ENCODE results near the gene EFCAB7.
A peak's percentile ranks its signal among the peaks of the same experiment; 100 is the strongest.

Gene EFCAB7, protein sequence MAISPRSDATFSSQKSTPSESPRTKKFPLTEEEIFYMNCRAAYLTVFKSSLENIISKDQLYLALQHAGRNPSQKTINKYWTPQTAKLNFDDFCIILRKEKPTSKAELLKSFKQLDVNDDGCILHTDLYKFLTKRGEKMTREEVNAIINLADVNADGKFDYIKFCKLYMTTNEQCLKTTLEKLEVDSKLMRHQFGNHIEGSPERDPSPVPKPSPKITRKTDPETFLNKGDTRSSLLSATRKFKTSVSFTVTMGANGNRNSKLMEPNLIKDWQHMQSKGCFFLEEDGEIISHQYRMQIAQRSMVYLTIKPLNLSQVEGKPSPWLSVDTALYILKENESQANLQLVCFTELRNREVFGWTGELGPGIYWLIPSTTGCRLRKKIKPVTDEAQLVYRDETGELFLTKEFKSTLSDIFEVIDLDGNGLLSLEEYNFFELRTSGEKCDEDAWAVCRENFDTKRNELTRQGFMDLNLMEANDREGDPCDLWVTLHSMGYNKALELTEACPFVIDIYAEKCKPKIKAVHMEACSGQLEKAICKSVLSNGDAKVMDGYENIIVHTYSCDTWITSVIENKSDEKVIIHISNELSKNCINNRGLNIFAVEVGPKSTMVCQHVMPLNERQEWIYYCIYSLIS

DNA sequence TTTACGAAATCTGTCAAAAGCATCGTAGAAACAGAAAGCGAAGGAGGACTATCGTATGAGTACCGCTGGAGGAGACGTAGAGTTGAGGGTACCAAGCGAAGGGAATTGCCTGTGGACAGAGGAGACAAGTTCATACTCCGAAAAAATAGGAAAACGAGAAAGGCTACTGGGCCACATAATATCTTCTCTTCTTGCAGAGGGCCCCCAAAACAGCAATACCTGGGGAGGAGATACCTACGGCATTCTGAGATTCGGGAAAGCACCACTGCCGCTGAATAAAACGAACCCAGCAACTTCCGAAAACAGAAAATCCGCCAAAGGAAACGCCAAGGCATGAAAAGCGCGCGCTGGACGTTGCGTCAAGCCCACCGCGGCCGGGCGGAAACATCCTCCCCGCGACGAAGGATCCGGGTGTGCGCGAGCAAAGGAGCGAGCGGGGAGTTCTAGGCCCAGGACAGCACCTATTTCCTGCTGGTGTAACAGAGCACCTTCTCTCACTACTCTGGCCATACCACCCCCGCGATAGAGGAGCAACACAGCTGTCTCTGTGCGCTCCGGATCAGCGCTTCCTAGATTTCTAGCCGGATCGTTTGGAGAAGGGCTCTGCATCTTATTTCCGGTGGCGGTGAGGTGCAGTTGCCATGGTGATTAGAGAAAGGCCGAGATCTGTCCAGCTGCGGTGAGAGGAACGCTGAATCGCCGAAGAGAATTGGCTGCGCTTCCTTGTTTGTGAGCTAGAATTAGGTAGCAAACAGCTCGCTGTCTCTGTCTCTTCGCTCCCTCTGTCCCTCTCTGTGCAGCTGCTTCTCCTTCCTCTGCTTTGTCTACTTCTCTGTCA is at the start of gene EFCAB7, which contains the start of gene ITGB3BP:
TSS of gene EFCAB7 (plus strand) at position 635 of the 838 bp plus-strand sequence. CDS start 2,048 bp downstream, outside the sequence.
TSS of gene ITGB3BP (minus strand) at position 335 of the 838 bp plus-strand sequence. CDS start at position 243, 92 bp downstream.
- Mint-ChIP-seq H3K4me3 (peak within 1 kb of the TSS; percentile 92), H3K36me3 (ENCODE audit: insufficient read depth) (peaks cover 17% of the 10 kb centered on the region), H3K9me3 (no peaks in the 10 kb centered on the region), H3K27ac (ENCODE audit: low read depth) (peak within 1 kb of the TSS; percentile 94), H3K27me3 (no peaks in the 10 kb centered on the region), H3K4me1 (peaks cover 38% of the 10 kb centered on the region)
- DNase-seq (ENCODE audit: low spot score in 2 of 2) (peak; percentile 72 to 76), ATAC-seq (replicated peaks; ENCODE audit: extremely low read depth, poor library complexity, severe bottlenecking) (peak; percentile 75)

DNA sequence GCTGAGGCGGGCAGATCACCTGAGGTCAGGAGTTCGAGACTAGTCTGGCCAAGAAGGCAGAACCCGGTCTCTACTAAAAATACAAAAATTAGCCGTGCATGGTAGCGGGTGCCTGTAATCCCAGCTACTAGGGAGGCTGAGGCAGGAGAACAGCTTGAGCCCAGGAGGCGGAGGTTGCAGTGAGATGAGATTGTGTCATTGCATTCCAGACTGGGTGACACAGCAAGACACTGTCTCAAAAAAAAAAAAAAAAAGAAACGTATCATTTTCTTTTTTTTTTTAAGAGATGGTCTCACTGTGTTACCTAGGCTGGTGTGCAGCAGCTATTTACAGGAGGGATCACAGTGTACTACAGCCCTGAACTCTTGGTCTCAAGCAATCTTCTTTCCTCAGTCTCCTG is 47.6 kb upstream of the EFCAB7 start:
- Mint-ChIP-seq H3K4me1 (no peaks in the 10 kb centered on the region), H3K4me3 (no peak overlapping the region), H3K27me3 (no peaks in the 10 kb centered on the region), H3K36me3 (ENCODE audit: insufficient read depth) (peaks cover 3% of the 10 kb centered on the region), H3K9me3 (no peaks in the 10 kb centered on the region), H3K27ac (ENCODE audit: low read depth) (no peak overlapping the region)
- DNase-seq (ENCODE audit: low spot score in 2 of 2) (no peak), ATAC-seq (replicated peaks; ENCODE audit: extremely low read depth, poor library complexity, severe bottlenecking) (no peak)

DNA sequence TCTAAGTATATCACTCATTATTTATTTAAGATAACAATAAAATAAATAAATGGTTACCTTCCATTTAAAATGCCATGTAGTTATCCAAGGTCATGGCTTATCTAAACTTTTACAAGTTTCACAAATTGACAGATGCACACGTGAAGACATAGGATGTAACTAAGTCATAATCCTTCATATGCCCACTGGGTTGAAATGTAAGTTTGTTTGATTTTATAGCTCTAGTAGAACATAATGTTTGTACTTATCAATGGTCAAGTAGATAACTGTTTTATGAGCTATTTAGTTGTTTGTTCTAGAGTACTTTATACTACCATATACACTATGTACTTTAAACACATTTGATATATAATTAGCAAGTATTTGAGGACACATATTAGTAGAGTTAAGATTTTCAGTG is 43.3 kb upstream of the EFCAB7 start:
- Mint-ChIP-seq H3K9me3 (no peaks in the 10 kb centered on the region), H3K27ac (ENCODE audit: low read depth) (no peak overlapping the region), H3K27me3 (no peaks in the 10 kb centered on the region), H3K4me3 (no peak overlapping the region), H3K36me3 (ENCODE audit: insufficient read depth) (peaks cover 3% of the 10 kb centered on the region), H3K4me1 (no peaks in the 10 kb centered on the region)
- ATAC-seq (replicated peaks; ENCODE audit: extremely low read depth, poor library complexity, severe bottlenecking), result no peak
- DNase-seq (ENCODE audit: low spot score in 2 of 2), result no peak

DNA sequence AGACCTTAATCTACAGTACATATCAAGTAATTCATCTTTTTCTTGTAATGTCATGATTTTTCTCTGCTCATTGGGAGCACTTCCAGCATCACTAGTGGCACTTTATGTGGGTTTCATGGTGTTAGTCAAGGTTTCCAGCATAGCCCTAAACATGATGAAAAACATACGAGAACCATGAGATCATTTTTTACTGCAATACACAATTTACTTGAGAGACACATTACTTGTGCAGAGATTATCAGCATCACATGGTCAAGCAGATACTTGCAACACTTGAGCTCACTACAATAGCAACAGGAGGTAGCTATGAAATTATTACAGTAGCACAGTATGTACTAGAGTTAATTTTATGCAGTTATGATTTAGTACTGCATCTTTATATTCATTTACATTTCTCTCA is 36.7 kb upstream of the EFCAB7 start:
- Mint-ChIP-seq H3K9me3 (no peaks in the 10 kb centered on the region), H3K4me3 (no peak overlapping the region), H3K4me1 (no peaks in the 10 kb centered on the region), H3K27me3 (no peaks in the 10 kb centered on the region), H3K27ac (ENCODE audit: low read depth) (no peak overlapping the region), H3K36me3 (ENCODE audit: insufficient read depth) (no peaks in the 10 kb centered on the region)
- DNase-seq (ENCODE audit: low spot score in 2 of 2), result no peak
- ATAC-seq (replicated peaks; ENCODE audit: extremely low read depth, poor library complexity, severe bottlenecking), result no peak

DNA sequence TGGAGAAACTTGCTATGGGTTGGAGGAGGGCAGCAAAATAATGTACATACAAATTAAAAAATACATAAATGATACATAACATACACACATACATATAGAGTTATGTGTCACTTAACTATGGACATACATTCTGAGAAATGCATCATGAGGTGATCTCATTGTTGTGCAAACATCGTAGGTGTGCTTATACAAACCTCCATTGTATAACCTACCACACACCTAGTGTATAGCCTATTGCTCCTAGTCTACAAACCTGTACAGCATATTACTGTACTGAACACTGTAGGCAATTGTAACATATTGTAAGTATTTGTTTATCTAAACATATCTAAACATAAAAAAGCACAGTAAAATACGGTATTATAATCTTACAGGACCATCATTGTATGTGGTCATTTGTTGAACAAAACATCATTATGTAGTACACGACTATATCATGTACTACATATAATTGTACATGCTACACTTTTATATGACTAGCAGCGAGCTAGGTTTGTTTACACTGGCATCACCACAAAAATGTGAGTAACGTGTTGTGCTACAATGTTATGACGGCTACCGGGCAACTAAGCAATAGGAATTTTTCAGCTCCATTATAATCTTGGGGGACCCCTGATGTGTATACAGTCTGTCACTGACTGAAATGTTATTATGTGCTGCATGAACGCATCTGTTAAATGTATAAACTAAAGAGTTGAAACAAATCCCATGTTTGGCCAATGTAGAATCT is 35.8 kb upstream of the EFCAB7 start:
- no peak overlapping the region for H3K4me3 Mint-ChIP-seq
- H3K9me3 Mint-ChIP-seq, result no peaks in the 10 kb centered on the region
- peaks cover 2% of the 10 kb centered on the region for H3K4me1 Mint-ChIP-seq
- peaks cover under 1% of the 10 kb centered on the region for H3K36me3 Mint-ChIP-seq (ENCODE audit: insufficient read depth)
- no peaks in the 10 kb centered on the region for H3K27me3 Mint-ChIP-seq
- no peak overlapping the region for H3K27ac Mint-ChIP-seq (ENCODE audit: low read depth)
- no peak for ATAC-seq (replicated peaks; ENCODE audit: extremely low read depth, poor library complexity, severe bottlenecking)
- no peak for DNase-seq (ENCODE audit: low spot score in 2 of 2)

DNA sequence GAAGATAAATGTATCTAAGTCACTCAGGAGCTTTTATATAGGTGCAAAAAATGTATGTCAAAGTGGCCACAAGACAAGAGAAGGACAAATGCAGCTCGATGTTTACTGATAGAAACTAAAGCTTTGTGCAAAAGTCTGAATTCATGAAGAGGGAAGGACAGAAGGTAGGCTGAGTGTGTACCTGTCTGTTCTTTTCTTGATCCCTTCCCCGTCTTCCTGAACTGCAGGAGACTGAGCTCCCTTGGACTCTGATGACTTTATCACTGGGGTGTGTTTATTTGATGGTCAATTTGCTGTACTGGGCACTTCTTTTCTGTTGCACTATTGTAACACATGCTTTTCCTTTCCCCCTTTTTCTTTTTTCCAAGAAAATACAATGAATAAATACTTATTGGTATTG is 25.7 kb upstream of the EFCAB7 start:
- peaks cover 2% of the 10 kb centered on the region for H3K4me1 Mint-ChIP-seq
- ATAC-seq (replicated peaks; ENCODE audit: extremely low read depth, poor library complexity, severe bottlenecking), result no peak

DNA sequence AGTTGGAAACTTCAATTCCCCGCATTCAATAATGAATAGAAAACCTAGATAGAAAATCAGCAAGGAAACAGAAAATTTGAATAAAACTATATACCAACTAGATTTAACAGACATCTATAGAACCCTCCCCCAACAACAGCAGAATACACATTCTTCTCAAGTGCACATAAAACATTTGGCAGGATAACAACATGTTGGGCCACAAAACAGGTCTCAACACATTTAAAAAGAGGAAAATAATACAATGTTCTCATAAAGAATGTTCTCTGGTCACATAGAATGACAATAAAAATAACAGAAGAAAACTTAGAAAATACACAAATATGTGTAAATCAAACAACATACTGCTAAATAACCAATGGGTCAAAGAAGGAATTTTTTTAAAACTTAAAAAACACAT is 25.2 kb upstream of the EFCAB7 start:
- no peaks in the 10 kb centered on the region for H3K9me3 Mint-ChIP-seq

More for the DNA sequence above, 25.7 kb upstream of the EFCAB7 start:
- Mint-ChIP-seq H3K9me3 (no peaks in the 10 kb centered on the region), H3K27me3 (no peaks in the 10 kb centered on the region), H3K27ac (ENCODE audit: low read depth) (no peak overlapping the region), H3K36me3 (ENCODE audit: insufficient read depth) (peaks cover 3% of the 10 kb centered on the region), H3K4me3 (no peak overlapping the region)
- DNase-seq (ENCODE audit: low spot score in 2 of 2), result no peak

DNA sequence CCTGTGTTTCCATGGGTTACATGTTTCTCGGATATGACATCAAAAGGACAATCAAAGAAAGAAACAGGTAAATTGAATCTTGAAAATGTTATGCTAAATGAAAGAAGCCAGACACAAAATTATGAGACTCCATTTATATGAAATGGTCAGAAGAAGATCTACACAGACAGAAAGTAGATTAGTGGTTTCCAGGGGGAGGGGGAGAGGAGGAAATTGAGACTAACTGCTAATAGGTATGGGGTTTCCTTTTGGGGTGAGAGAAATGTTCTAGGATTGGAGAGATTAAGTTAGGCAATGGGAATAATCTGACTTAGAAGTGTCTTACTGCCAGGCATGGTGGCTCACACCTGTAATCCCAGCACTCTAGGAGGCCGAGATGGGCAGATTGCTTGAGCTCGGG is 22.1 kb upstream of the EFCAB7 start:
- H3K9me3 Mint-ChIP-seq, result no peaks in the 10 kb centered on the region
- DNase-seq (ENCODE audit: low spot score in 2 of 2) (no peak), ATAC-seq (replicated peaks; ENCODE audit: extremely low read depth, poor library complexity, severe bottlenecking) (no peak)
- H3K27me3 Mint-ChIP-seq, result no peaks in the 10 kb centered on the region
- no peak overlapping the region for H3K27ac Mint-ChIP-seq (ENCODE audit: low read depth)
- H3K36me3 Mint-ChIP-seq (ENCODE audit: insufficient read depth), result peaks cover 5% of the 10 kb centered on the region
- H3K4me1 Mint-ChIP-seq, result no peaks in the 10 kb centered on the region
- no peak overlapping the region for H3K4me3 Mint-ChIP-seq

More for the DNA sequence above, 25.2 kb upstream of the EFCAB7 start:
- peaks cover 2% of the 10 kb centered on the region for H3K36me3 Mint-ChIP-seq (ENCODE audit: insufficient read depth)
- H3K27ac Mint-ChIP-seq (ENCODE audit: low read depth), result peak overlapping the region; percentile 10
- no peak for ATAC-seq (replicated peaks; ENCODE audit: extremely low read depth, poor library complexity, severe bottlenecking)
- no peaks in the 10 kb centered on the region for H3K27me3 Mint-ChIP-seq
- H3K4me1 Mint-ChIP-seq, result no peaks in the 10 kb centered on the region
- DNase-seq (ENCODE audit: low spot score in 2 of 2), result no peak
- H3K4me3 Mint-ChIP-seq, result no peak overlapping the region

DNA sequence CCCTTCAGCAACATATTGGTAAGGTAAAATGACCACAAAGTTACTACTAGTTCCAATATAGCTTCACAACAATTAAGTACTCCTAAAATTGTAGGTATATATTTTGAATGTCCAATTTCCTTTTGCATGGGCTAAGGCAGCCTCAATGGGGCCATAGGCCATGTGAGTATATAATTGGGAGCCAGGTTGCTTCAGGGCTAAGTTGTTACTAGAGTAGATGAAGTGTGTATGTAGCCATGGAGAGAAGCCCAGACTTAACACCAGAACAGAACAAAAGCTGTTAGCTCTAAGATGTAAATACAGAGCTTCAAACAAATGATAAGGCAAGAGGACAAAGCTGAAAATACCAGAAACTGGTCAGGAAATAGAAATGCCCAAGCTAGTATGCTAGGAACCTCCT is 16.5 kb upstream of the EFCAB7 start:
- ATAC-seq (replicated peaks; ENCODE audit: extremely low read depth, poor library complexity, severe bottlenecking), result no peak

DNA sequence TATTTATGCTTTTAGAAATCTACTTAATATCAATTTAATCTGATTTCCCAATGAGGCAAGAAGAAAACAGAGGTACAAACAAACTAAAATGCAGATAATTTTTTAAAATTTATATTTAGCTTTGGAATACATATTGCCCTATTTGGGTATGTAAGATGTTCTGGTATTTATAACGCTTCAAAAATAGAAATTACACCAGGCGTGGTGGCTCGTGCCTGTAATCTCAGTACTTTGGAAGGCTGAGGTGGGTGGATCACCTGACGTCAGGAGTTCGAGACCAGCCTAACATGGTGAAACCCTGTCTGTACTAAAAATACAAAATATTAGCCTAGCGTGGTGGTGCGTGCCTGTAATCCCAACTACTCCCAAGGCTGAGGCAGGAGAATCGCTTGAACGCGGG is 13.6 kb upstream of the EFCAB7 start:
- no peak for DNase-seq (ENCODE audit: low spot score in 2 of 2)
- Mint-ChIP-seq H3K4me3 (no peak overlapping the region), H3K9me3 (no peaks in the 10 kb centered on the region), H3K36me3 (ENCODE audit: insufficient read depth) (peaks cover 6% of the 10 kb centered on the region), H3K27me3 (no peaks in the 10 kb centered on the region), H3K27ac (ENCODE audit: low read depth) (no peak overlapping the region), H3K4me1 (no peaks in the 10 kb centered on the region)
- ATAC-seq (replicated peaks; ENCODE audit: extremely low read depth, poor library complexity, severe bottlenecking), result no peak

More for the DNA sequence above, 16.5 kb upstream of the EFCAB7 start:
- Mint-ChIP-seq H3K27me3 (no peaks in the 10 kb centered on the region), H3K4me3 (no peak overlapping the region), H3K27ac (ENCODE audit: low read depth) (no peak overlapping the region), H3K4me1 (no peaks in the 10 kb centered on the region), H3K9me3 (no peaks in the 10 kb centered on the region), H3K36me3 (ENCODE audit: insufficient read depth) (peaks cover 6% of the 10 kb centered on the region)
- DNase-seq (ENCODE audit: low spot score in 2 of 2), result no peak

DNA sequence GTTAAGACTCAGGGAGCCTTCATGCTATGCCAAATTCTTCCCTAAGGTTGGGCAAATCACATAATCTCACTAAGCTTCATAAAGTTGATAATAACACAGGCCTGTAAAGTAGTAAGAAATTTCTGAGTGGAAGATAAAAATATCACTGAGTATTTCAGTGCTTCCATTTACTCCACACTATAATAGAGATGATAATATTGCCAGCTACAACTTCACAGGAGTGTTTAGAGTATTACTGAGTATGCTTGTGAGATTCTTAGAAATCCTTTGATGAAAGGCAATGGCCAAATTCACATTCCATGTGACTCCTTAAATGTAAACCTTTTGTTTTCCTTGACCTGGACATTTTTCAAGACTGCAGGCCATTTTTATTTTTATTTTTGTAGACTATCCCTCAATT is 10.7 kb upstream of the EFCAB7 start:
- Mint-ChIP-seq H3K4me3 (no peak overlapping the region), H3K9me3 (no peaks in the 10 kb centered on the region), H3K4me1 (no peaks in the 10 kb centered on the region), H3K27ac (ENCODE audit: low read depth) (no peak overlapping the region), H3K36me3 (ENCODE audit: insufficient read depth) (no peaks in the 10 kb centered on the region), H3K27me3 (no peaks in the 10 kb centered on the region)
- DNase-seq (ENCODE audit: low spot score in 2 of 2), result no peak
- ATAC-seq (replicated peaks; ENCODE audit: extremely low read depth, poor library complexity, severe bottlenecking), result no peak

DNA sequence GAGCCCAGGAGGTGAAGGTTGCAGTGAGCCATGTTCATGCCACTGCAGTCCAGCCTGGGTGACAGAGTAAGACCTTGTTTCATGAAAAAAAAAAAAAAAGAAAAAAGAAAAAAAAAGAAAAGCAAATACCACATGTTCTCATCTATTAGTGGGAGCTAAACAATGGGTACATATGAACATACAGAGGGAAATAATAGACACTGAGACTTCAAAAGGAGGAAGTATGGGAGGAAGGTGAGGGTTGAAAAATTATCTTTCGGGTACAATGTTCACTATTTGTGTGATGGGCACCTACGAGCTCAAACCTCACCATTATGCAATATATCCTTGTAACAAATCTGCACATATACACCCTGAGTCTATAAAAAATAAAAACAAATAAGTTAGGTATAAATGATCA is 6.7 kb upstream of the EFCAB7 start:
- H3K27me3 Mint-ChIP-seq, result no peaks in the 10 kb centered on the region

More for the DNA sequence above, 6.7 kb upstream of the EFCAB7 start:
- DNase-seq (ENCODE audit: low spot score in 2 of 2) (no peak), ATAC-seq (replicated peaks; ENCODE audit: extremely low read depth, poor library complexity, severe bottlenecking) (no peak)
- Mint-ChIP-seq H3K9me3 (no peaks in the 10 kb centered on the region), H3K4me1 (peaks cover 16% of the 10 kb centered on the region), H3K4me3 (no peak overlapping the region), H3K36me3 (ENCODE audit: insufficient read depth) (no peaks in the 10 kb centered on the region), H3K27ac (ENCODE audit: low read depth) (no peak overlapping the region)
